Neural progenitor cell (in vitro differentiated cells): ENCODE measurements around the gene C19orf67.

Source experiments
- CTCF ChIP-seq: fragments of 200-600 bp; sonication (generic); IDR thresholded peaks from 2 replicates; pipeline ENCODE4 v1.5.1; 2017; ENCODE audit warnings: antibody characterized with exemption, mild to moderate bottlenecking
- EZH2 ChIP-seq: fragments of 200-600 bp; sonication (generic); IDR thresholded peaks from 2 replicates; pipeline ENCODE4 v1.6.1; 2017; ENCODE audit warnings: antibody characterized with exemption, mild to moderate bottlenecking, moderate library complexity
- EZH2phosphoT487 ChIP-seq: fragments of 200-600 bp; sonication (generic); IDR thresholded peaks from 2 replicates; pipeline ENCODE4 v1.6.1; 2017; ENCODE audit warnings: antibody characterized with exemption

GRCh38 chr19:14105680-14106079, 20.1 kb upstream of the C19orf67 start:
- no peak for TF ChIP-seq CTCF
- TF ChIP-seq EZH2 = no peak
- no peak for TF ChIP-seq EZH2phosphoT487
